KMS-11 (cell line): ENCODE results near the gene DNAH10.

Experiments
- H2AFZ ChIP-seq: fragments of 200-600 bp; sonication (generic); 2 replicates; pipeline ENCODE4 v1.6.1; 2016; ENCODE audit warnings: antibody characterized with exemption, mixed run types, low read depth
- H3K27ac ChIP-seq: fragments of 200-600 bp; sonication (generic); 2 replicates; pipeline ENCODE4 v1.6.1; 2016; ENCODE audit warnings: mild to moderate bottlenecking, mixed run types
- H3K27me3 ChIP-seq: fragments of 200-600 bp; sonication (generic); 2 replicates; pipeline ENCODE4 v1.6.1; 2017; ENCODE audit warnings: mild to moderate bottlenecking, low read depth, mixed run types, moderate library complexity; ENCODE audit not compliant: insufficient read depth
- H3K36me3 ChIP-seq: fragments of 200-600 bp; sonication (generic); 2 replicates; pipeline ENCODE4 v1.6.1; 2017; ENCODE audit warnings: mild to moderate bottlenecking, mixed run types; ENCODE audit not compliant: insufficient read depth
- H3K4me1 ChIP-seq: fragments of 200-600 bp; sonication (generic); 2 replicates; pipeline ENCODE4 v1.6.1; 2016; ENCODE audit warnings: mild to moderate bottlenecking, low read depth, mixed run types; ENCODE audit not compliant: poor library complexity, severe bottlenecking
- H3K4me2 ChIP-seq: fragments of 200-600 bp; sonication (generic); 2 replicates; pipeline ENCODE4 v1.7.0; 2016; ENCODE audit warnings: mild to moderate bottlenecking, mixed run types
- H3K4me3 ChIP-seq: fragments of 200-600 bp; sonication (generic); IDR thresholded peaks from 2 replicates; pipeline ENCODE4 v1.6.1; 2017; ENCODE audit warnings: low read depth, low read length, mixed read lengths; ENCODE audit not compliant: insufficient read depth
- H3K79me2 ChIP-seq: fragments of 200-600 bp; sonication (generic); 2 replicates; pipeline ENCODE4 v1.6.1; 2016; ENCODE audit warnings: low read depth, mixed run types; ENCODE audit not compliant: insufficient read depth
- H3K9ac ChIP-seq: fragments of 200-600 bp; sonication (generic); 2 replicates; pipeline ENCODE4 v1.6.1; 2016; ENCODE audit warnings: mild to moderate bottlenecking, mixed run types
- H4K20me1 ChIP-seq: fragments of 200-600 bp; sonication (generic); 2 replicates; pipeline ENCODE4 v1.6.1; 2016; ENCODE audit warnings: mild to moderate bottlenecking, mixed run types; ENCODE audit not compliant: insufficient read depth
- TF ChIP-seq, protein P1 (sequence below): fragments of 200-600 bp; sonication (generic); conservative IDR thresholded peaks from 2 replicates; pipeline ENCODE4 v1.6.1; 2017; ENCODE audit warnings: low read depth, mild to moderate bottlenecking, antibody characterized with exemption, low read length, moderate library complexity, mixed read lengths

DNAH10 gene

DNA sequence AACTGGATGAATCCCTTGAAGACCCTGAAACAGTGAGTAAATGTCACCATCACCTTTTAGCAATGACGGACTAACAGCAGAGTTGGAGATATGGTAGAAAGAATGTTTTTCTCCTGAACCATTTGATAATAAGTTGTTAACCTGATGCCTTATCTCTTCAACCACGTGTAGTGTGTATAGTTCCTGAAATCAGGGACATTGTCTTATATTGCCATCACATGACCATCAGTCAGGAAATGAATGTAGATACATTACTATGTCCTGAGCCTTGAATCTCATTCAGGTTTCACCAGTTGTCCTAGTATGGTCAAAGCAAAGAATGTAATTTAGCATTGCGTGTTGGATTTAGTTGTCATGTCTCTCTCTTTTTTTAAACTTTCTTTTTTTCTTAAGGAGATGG is 34.2 kb upstream of the DNAH10 start:
- Histone ChIP-seq H2AFZ (no peak overlapping the region), H3K9ac (no peak overlapping the region), H3K36me3 (no peaks in the 10 kb centered on the region), H3K79me2 (no peaks in the 10 kb centered on the region), H4K20me1 (no peaks in the 10 kb centered on the region), H3K27me3 (no peaks in the 10 kb centered on the region), H3K4me3 (no peak overlapping the region), H3K27ac (no peak overlapping the region), H3K4me1 (no peaks in the 10 kb centered on the region), H3K4me2 (no peak overlapping the region)
- TF ChIP-seq, protein P1, sequence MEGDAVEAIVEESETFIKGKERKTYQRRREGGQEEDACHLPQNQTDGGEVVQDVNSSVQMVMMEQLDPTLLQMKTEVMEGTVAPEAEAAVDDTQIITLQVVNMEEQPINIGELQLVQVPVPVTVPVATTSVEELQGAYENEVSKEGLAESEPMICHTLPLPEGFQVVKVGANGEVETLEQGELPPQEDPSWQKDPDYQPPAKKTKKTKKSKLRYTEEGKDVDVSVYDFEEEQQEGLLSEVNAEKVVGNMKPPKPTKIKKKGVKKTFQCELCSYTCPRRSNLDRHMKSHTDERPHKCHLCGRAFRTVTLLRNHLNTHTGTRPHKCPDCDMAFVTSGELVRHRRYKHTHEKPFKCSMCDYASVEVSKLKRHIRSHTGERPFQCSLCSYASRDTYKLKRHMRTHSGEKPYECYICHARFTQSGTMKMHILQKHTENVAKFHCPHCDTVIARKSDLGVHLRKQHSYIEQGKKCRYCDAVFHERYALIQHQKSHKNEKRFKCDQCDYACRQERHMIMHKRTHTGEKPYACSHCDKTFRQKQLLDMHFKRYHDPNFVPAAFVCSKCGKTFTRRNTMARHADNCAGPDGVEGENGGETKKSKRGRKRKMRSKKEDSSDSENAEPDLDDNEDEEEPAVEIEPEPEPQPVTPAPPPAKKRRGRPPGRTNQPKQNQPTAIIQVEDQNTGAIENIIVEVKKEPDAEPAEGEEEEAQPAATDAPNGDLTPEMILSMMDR: no peak

DNA sequence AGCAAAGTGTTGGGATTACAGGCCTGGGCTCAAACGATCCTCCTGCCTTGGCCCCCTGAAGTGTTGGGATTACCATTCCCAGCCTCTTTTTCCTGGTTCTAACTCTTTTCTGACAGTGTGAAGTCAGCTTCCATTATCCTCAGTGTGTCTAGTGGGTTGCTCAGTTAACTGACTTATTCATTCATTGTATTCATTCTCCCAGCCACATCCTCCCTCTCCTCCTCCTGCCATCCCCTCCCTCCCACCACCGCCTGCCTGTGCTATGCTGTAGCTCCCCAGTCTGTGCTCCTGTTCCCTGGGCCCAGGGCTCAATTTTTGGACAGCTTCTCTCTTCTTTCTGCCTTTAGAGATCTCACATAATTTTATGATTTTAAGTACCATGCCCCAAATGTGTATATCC is 30.5 kb upstream of the DNAH10 start:
- no peak overlapping the region for H3K4me2 ChIP-seq
- no peaks in the 10 kb centered on the region for H3K27me3 ChIP-seq
- H3K4me3 ChIP-seq: no peak overlapping the region
- H3K36me3 ChIP-seq: no peaks in the 10 kb centered on the region
- H4K20me1 ChIP-seq: no peaks in the 10 kb centered on the region
- H3K79me2 ChIP-seq: no peaks in the 10 kb centered on the region
- H2AFZ ChIP-seq: no peak overlapping the region
- no peaks in the 10 kb centered on the region for H3K4me1 ChIP-seq
- TF ChIP-seq, protein P1: no peak
- no peak overlapping the region for H3K27ac ChIP-seq
- no peak overlapping the region for H3K9ac ChIP-seq

DNA sequence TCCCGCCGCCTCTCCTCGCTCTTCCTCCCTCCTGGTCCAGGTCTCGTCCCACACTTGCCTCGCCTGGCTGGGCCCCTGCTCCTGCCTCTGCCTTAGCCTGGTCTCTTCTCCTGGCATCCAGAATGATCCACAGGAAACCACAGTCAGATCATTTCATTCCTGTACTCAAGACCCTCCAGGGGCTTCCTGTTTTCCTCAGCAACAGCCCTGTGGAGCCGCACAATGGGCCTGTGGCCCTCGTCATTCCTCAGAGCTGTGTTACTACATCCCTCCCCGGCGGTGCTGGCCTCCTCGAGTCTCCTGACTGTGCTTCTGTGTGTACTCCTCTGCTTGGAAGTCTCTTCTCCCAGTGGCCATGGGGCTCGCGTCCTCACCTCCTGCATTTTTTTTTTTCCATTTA is 29.9 kb upstream of the DNAH10 start:
- Histone ChIP-seq H3K27me3 (no peaks in the 10 kb centered on the region), H3K4me2 (no peak overlapping the region), H3K4me3 (no peak overlapping the region), H3K36me3 (no peaks in the 10 kb centered on the region), H3K9ac (no peak overlapping the region), H3K27ac (no peak overlapping the region), H3K4me1 (no peaks in the 10 kb centered on the region), H4K20me1 (no peaks in the 10 kb centered on the region), H3K79me2 (no peaks in the 10 kb centered on the region), H2AFZ (no peak overlapping the region)
- TF ChIP-seq, protein P1: no peak

DNA sequence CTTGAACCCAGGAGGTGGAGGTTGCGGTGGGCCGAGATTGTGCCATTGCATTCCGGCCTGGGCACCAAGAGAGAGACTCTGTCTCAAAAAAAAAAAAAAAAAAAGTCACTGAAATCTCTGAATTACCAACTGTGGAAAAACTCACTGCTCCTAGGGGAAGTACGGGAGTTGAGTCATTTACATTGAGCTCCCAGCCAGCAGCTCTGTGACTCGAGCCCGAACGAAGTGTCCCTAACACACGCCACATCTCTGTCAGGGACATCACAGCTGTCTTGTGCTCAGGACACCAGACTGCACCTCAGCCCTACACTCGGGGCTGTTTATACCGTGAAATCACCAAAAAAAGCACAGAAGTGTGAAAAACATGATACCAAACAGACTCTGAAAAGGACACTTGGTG is 28.9 kb upstream of the DNAH10 start:
- Histone ChIP-seq H3K9ac (no peak overlapping the region), H4K20me1 (no peaks in the 10 kb centered on the region), H3K27ac (no peak overlapping the region), H3K4me3 (no peak overlapping the region), H3K4me1 (no peaks in the 10 kb centered on the region), H3K79me2 (no peaks in the 10 kb centered on the region), H3K36me3 (no peaks in the 10 kb centered on the region), H3K4me2 (no peak overlapping the region), H2AFZ (no peak overlapping the region), H3K27me3 (no peaks in the 10 kb centered on the region)
- TF ChIP-seq, protein P1: no peak

DNA sequence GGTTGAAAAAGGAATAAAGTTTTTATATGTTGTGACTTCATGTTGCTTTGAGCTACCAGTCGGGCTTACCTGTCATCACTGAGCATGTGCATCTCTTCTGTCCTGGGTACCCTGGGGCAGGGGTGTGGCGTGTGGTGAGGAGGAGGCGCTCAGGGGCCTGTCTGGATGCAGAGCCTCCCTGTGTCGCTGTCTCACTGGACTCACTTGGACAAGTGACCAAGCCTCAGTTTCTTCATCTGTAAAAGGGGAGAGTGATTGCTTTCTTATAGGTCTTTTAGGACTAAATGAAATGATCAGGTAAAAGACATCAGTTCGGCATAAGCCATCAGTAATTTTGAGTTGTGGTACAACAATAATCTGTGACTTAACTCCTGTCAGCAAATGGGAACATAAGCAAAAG is 27.8 kb upstream of the DNAH10 start:
- Histone ChIP-seq H3K79me2 (no peaks in the 10 kb centered on the region), H3K9ac (no peak overlapping the region), H2AFZ (no peak overlapping the region), H4K20me1 (no peaks in the 10 kb centered on the region), H3K4me1 (no peaks in the 10 kb centered on the region), H3K4me3 (no peak overlapping the region), H3K27me3 (no peaks in the 10 kb centered on the region), H3K27ac (no peak overlapping the region), H3K36me3 (no peaks in the 10 kb centered on the region), H3K4me2 (no peak overlapping the region)
- TF ChIP-seq, protein P1: no peak
